Psoas muscle (tissue), 8 donors: ENCODE measurements around the gene CACTIN. TPM values are rescaled to one million over a fixed set of nuclear protein-coding genes. Genes with fewer than 3 reads are reported as not detected.
A peak's percentile ranks its signal among the peaks of the same experiment; 100 is the strongest.

Experiments
- ATAC-seq, 4 donors: fragments of 200-7000 bp; cut with Tn5 transposase; one replicate each; pipeline ENCODE4 v1.9.1; 2020; ENCODE audit warnings: moderate library complexity in 3 of 4, mild to moderate bottlenecking in 2 of 4
- DNase-seq, 2 donors: peaks; one replicate each; pipeline ENCODE4 v3.0.0-alpha.2; 2020
- H3K27ac ChIP-seq: fragments of 200-600 bp; one replicate; pipeline ENCODE4 v1.8.0; 2022
- H3K27me3 ChIP-seq, 3 donors: fragments of 200-600 bp in 1 of 3; one replicate each; pipeline versions ENCODE4 v1.6.1 to v1.8.0; 2013 to 2022; ENCODE audit warnings: low read length in 2 of 3, mild to moderate bottlenecking in 2 of 3, moderate library complexity in 1 of 3; ENCODE audit not compliant: insufficient read depth in 3 of 3
- H3K36me3 ChIP-seq, 2 donors: fragments of 200-600 bp in 1 of 2; one replicate each; pipeline versions ENCODE4 v1.6.1 to v1.8.0; 2013 to 2022; ENCODE audit warnings: low read depth in 1 of 2, mild to moderate bottlenecking in 1 of 2, moderate library complexity in 1 of 2; ENCODE audit not compliant: insufficient read depth in 1 of 2
- H3K4me1 ChIP-seq: fragments of 200-600 bp; one replicate; pipeline ENCODE4 v1.8.0; 2022
- H3K4me3 ChIP-seq: fragments of 200-600 bp; one replicate; pipeline ENCODE4 v1.8.0; 2022; ENCODE audit warnings: mild to moderate bottlenecking
- H3K9me3 ChIP-seq: fragments of 200-600 bp; one replicate; pipeline ENCODE4 v1.8.0; 2022
- CTCF ChIP-seq: fragments of 200-600 bp; IDR thresholded peaks from one replicate; pipeline ENCODE4 v1.8.0; 2022; ENCODE audit warnings: antibody characterized with exemption
- WGBS, 3 donors: extraction: QIAGEN DNeasy Blood & Tissue Kit; methylation state at CpG; one replicate each; pipeline versions ENCODE4 v1.1.6 to v1.1.7; 2013; 5-methylcytosine and 5-hydroxymethylcytosine counted together
- intact Hi-C, 2 donors: fragments of 100-400 bp; cut with DNase I; formaldehyde crosslinking; loops; one replicate each; pipeline versions ENCODE4 v1.11.0 to v1.14.2; 2022
- polyA plus RNA-seq, 3 donors: library from polyadenylated mRNA; stranded (reverse); fragments of 200-250 nt; gene quantifications; one replicate each; pipeline ENCODE4 v1.2.3, GENCODE V29; 2013
- total RNA-seq, 4 donors: library from RNA; stranded (reverse); fragmentation: NEBNext Ultra II Directional in 2 of 4; extraction: Animal tissue kit (Norgen Biotek cat#: 25700) in 2 of 4; gene quantifications; one replicate each; pipeline versions ENCODE4 v1.2.1 to v1.2.4, GENCODE V29; 2021 to 2023
- donor health status: healthy with polysubstance abuse.
- donor health status: DM: no; HTN: no; CAD: no; lungs with moderate emphysema.
- donor health status: Bipolar disorder and iron deficiency.
- donor health status: healthy.
- donor health status: DM: yes; HTN: yes; CAD: no.
- donor health status: DM: no; HTN: no; CAD: no.
- donor health status: DM: no; HTN: no; CAD: no.
- donor health status: DM: yes; HTN: yes; CAD: no.

The CACTIN gene
- total and polyA plus RNA-seq, 7 donors = 11.8 to 21.4 (median 16.3) TPM

GRCh38 chr19:3575949-3576673 is 50.5 kb downstream of the CACTIN start:
- peaks cover 10% of the 10 kb centered on the region for H3K4me1 ChIP-seq
- ATAC-seq (no peak), DNase-seq (no peak)
- 75 to 82% (median 78%) methylated on average over 28 to 29 of the region's 29 CpGs for WGBS, 3 donors
- H3K9me3 ChIP-seq = no peaks in the 10 kb centered on the region
- intact Hi-C loops = loop anchor here (5.0 kb wide), 1 partner anchor 41 kb away; no protein-coding TSS in a partner anchor
- H3K27ac ChIP-seq = no peak overlapping the region
- H3K27me3 ChIP-seq = no peaks in the 10 kb centered on the region
- H3K4me3 ChIP-seq = peak overlapping the region; percentile 55
- peaks cover 0 to 6% of the 10 kb centered on the region in 2 donors for H3K36me3 ChIP-seq
- TF ChIP-seq CTCF = no peak

GRCh38 chr19:3575260-3575741 is 51.3 kb downstream of the CACTIN start:
- DNase-seq = no peak
- 88 to 94% (median 92%) methylated on average over 19 of the region's 19 CpGs for WGBS, 3 donors
- H3K4me3 ChIP-seq = no peak overlapping the region
- no peak overlapping the region for H3K27ac ChIP-seq
- no peaks in the 10 kb centered on the region for H3K9me3 ChIP-seq
- peaks cover 0 to 6% of the 10 kb centered on the region in 2 donors for H3K36me3 ChIP-seq
- peaks cover 10% of the 10 kb centered on the region for H3K4me1 ChIP-seq
- no peak for TF ChIP-seq CTCF
- no peak for ATAC-seq
- H3K27me3 ChIP-seq = no peaks in the 10 kb centered on the region
- intact Hi-C loops = loop anchor here (5.0 kb wide), 1 partner anchor 42 kb away; no protein-coding TSS in a partner anchor

GRCh38 chr19:3573858-3574637 is 52.5 kb downstream of the CACTIN start:
- ATAC-seq = peak; percentile 53 to 68 (median 63)

More at GRCh38 chr19:3573858-3574637, 52.5 kb downstream of the CACTIN start:
- no peaks in the 10 kb centered on the region for H3K9me3 ChIP-seq
- intact Hi-C loops = no loop called here
- H3K4me1 ChIP-seq = peaks cover 10% of the 10 kb centered on the region
- TF ChIP-seq CTCF = no peak
- WGBS, 3 donors = 61 to 67% (median 65%) methylated on average over 48 to 55 of the region's 55 CpGs
- DNase-seq = peak; percentile 90 to 95
- H3K4me3 ChIP-seq = peak overlapping the region; percentile 81
- peaks cover 0 to 6% of the 10 kb centered on the region in 2 donors for H3K36me3 ChIP-seq
- H3K27me3 ChIP-seq = no peaks in the 10 kb centered on the region
- H3K27ac ChIP-seq = no peak overlapping the region
